Nephron (organoid): ENCODE measurements around the gene USP12.

Experiments
- H3K27ac Mint-ChIP-seq, 3 experiments: 2 replicates each; pipeline ENCODE4 v1.8.0; 2020; ENCODE audit warnings: mixed read lengths in 3 of 3, mild to moderate bottlenecking in 2 of 3, moderate library complexity in 1 of 3
- H3K27me3 Mint-ChIP-seq: 2 replicates; pipeline ENCODE4 v1.8.0; 2021; ENCODE audit warnings: low read depth, mild to moderate bottlenecking, moderate library complexity, mixed read lengths
- H3K36me3 Mint-ChIP-seq: 2 replicates; pipeline ENCODE4 v1.8.0; 2020; ENCODE audit warnings: low read depth, mixed read lengths
- H3K4me1 Mint-ChIP-seq: 2 replicates; pipeline ENCODE4 v1.8.0; 2020; ENCODE audit warnings: mixed read lengths
- H3K4me3 Mint-ChIP-seq, 3 experiments: 2 replicates each; pipeline ENCODE4 v1.8.0; 2020; ENCODE audit warnings: mild to moderate bottlenecking in 3 of 3, mixed read lengths in 3 of 3, moderate library complexity in 2 of 3
- H3K9me3 Mint-ChIP-seq: 2 replicates; pipeline ENCODE4 v1.8.0; 2020; ENCODE audit warnings: mixed read lengths
- TF ChIP-seq, protein P1 (sequence below), 3 experiments: fragments of 200-600 bp; sonication (generic); IDR thresholded peaks; one replicate each; pipeline ENCODE4 v1.5.0; 2021; ENCODE audit warnings: antibody characterized with exemption in 3 of 3; ENCODE audit not compliant: unreplicated experiment in 3 of 3

Gene USP12

DNA sequence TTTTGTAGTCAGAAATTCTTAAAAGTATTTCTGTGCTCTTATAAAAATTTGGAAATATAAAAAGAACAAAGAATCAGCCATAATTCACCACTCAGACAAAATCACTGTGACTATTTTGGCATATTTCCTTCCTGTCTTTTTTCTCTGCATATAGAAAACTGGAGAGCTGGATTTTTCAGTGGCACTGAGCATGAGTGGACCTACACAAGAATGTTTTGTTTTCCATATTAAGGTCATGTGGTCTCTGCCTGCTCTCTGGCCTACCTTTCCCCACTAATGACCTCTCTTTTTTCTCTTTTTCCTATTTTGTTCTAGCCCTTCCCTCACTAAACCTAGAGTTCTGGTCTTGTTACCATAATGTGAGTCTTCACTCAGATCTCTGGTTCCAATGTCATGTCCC lies 17.6 kb upstream of the USP12 start:
- Mint-ChIP-seq H3K4me3 (no peak overlapping the region), H3K9me3 (no peaks in the 10 kb centered on the region), H3K36me3 (no peaks in the 10 kb centered on the region), H3K27me3 (peaks cover 6% of the 10 kb centered on the region), H3K27ac (no peak overlapping the region), H3K4me1 (no peaks in the 10 kb centered on the region)
- TF ChIP-seq, protein P1, sequence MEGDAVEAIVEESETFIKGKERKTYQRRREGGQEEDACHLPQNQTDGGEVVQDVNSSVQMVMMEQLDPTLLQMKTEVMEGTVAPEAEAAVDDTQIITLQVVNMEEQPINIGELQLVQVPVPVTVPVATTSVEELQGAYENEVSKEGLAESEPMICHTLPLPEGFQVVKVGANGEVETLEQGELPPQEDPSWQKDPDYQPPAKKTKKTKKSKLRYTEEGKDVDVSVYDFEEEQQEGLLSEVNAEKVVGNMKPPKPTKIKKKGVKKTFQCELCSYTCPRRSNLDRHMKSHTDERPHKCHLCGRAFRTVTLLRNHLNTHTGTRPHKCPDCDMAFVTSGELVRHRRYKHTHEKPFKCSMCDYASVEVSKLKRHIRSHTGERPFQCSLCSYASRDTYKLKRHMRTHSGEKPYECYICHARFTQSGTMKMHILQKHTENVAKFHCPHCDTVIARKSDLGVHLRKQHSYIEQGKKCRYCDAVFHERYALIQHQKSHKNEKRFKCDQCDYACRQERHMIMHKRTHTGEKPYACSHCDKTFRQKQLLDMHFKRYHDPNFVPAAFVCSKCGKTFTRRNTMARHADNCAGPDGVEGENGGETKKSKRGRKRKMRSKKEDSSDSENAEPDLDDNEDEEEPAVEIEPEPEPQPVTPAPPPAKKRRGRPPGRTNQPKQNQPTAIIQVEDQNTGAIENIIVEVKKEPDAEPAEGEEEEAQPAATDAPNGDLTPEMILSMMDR (IDR thresholded peaks at IDR 0.05; ENCODE audit: unreplicated experiment in 3 of 3) = no peak

- TF ChIP-seq, protein P1 (IDR thresholded peaks at IDR 0.05; ENCODE audit: unreplicated experiment in 3 of 3) = no peak
- H3K9me3 Mint-ChIP-seq = no peaks in the 10 kb centered on the region
- H3K27me3 Mint-ChIP-seq = peaks cover 6% of the 10 kb centered on the region
- no peak overlapping the region for H3K27ac Mint-ChIP-seq
- H3K36me3 Mint-ChIP-seq = no peaks in the 10 kb centered on the region
- no peak overlapping the region for H3K4me3 Mint-ChIP-seq
- H3K4me1 Mint-ChIP-seq = no peaks in the 10 kb centered on the region
Observed at GRCh38 chr13:27188239-27188638, 16.6 kb upstream of the USP12 start.

- Mint-ChIP-seq H3K4me1 (no peaks in the 10 kb centered on the region), H3K27me3 (peaks cover 6% of the 10 kb centered on the region), H3K27ac (no peak overlapping the region), H3K9me3 (no peaks in the 10 kb centered on the region), H3K36me3 (no peaks in the 10 kb centered on the region), H3K4me3 (no peak overlapping the region)
- TF ChIP-seq, protein P1 (IDR thresholded peaks at IDR 0.05; ENCODE audit: unreplicated experiment in 3 of 3) = no peak
Observed at GRCh38 chr13:27186295-27186694, 14.7 kb upstream of the USP12 start.

GRCh38 chr13:27183561-27184147 lies 12.0 kb upstream of the USP12 start:
- H3K4me3 Mint-ChIP-seq = no peak overlapping the region
- no peaks in the 10 kb centered on the region for H3K36me3 Mint-ChIP-seq
- peaks cover 6% of the 10 kb centered on the region for H3K27me3 Mint-ChIP-seq
- no peak overlapping the region for H3K27ac Mint-ChIP-seq
- no peaks in the 10 kb centered on the region for H3K9me3 Mint-ChIP-seq
- TF ChIP-seq, protein P1 (IDR thresholded peaks at IDR 0.05; ENCODE audit: unreplicated experiment in 3 of 3) = no peak
- no peaks in the 10 kb centered on the region for H3K4me1 Mint-ChIP-seq

DNA sequence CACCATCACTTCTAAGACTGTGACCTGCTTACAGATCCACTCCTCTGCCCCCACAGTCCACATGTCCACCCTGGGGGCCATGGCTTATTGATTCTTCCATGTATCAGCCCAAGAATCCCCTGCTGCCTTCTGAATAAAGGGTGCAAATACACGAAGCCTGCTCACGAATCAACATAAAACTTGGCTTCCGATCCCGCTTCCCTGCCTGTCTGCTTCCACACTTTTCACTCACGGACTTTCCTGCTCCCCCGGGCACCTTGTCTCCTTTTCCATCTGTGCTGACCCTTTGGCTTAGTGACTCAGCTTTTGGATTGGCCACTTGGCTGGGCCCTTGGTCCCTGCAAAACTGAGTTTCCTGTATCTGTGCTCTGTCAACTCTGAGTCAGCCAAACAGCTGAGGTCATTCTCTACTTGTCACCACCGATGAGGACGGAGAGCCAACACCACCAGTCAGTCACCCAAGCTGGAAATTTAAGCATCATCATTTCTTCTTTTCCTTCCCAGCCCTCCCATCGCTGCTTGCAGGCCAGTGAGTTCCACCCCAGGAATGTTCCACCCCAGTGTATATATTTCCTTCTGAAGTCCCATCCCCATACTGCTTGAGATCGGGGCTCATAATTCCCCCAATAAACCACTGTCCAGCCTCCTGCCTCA lies 11.4 kb upstream of the USP12 start:
- H3K4me1 Mint-ChIP-seq = no peaks in the 10 kb centered on the region

More for the DNA sequence above, 11.4 kb upstream of the USP12 start:
- Mint-ChIP-seq H3K4me3 (no peak overlapping the region), H3K27me3 (no peaks in the 10 kb centered on the region), H3K36me3 (no peaks in the 10 kb centered on the region), H3K9me3 (no peaks in the 10 kb centered on the region), H3K27ac (no peak overlapping the region)
- TF ChIP-seq, protein P1 (IDR thresholded peaks at IDR 0.05; ENCODE audit: unreplicated experiment in 3 of 3) = no peak
